Renal cortical epithelial cell (primary cell): Measurements from ENCODE around the gene NOB1. TPM values are rescaled to one million over a fixed set of nuclear protein-coding genes. Genes with fewer than 3 reads are reported as not detected.
"Not testable (repeated sequence)": the region's sequence is repeated elsewhere in the genome, so short reads cannot be mapped to it uniquely, and the experiment has no call there.

Experiments
- DNase-seq: peaks from one replicate; pipeline ENCODE4 v3.0.0-alpha.2; 2011; ENCODE audit warnings: low read depth
- total RNA-seq: library from RNA; depleted of rRNA; stranded (reverse); fragments of >200 nt; gene quantifications from 2 replicates; pipeline ENCODE4 v1.2.3, GENCODE V29; 2014

NOB1 gene
- 9.9 and 23.4 TPM in 2 replicates for total RNA-seq

GRCh38 chr16:69754469-69755310 lies at the start of gene NOB1:
Gene NOB1 (minus strand): TSS chr16:69754926. CDS start chr16:69754910, 16 bp downstream.
- DNase-seq, result peak; percentile 94

GRCh38 chr16:69804297-69804696 lies 49.6 kb upstream of the NOB1 start:
- no peak for DNase-seq

GRCh38 chr16:69799611-69800031 lies 44.9 kb upstream of the NOB1 start:
- no peak for DNase-seq

GRCh38 chr16:69798466-69798865 lies 43.7 kb upstream of the NOB1 start:
- no peak for DNase-seq

- DNase-seq, result peak; percentile 73
Measured at GRCh38 chr16:69796285-69797118, 41.8 kb upstream of the NOB1 start.

GRCh38 chr16:69794486-69794885 lies 39.8 kb upstream of the NOB1 start:
- DNase-seq, result no peak

GRCh38 chr16:69793526-69793925 lies 38.8 kb upstream of the NOB1 start:
- DNase-seq, result no peak

- DNase-seq, result not testable (repeated sequence)
Measured at GRCh38 chr16:69791391-69791847, 36.7 kb upstream of the NOB1 start.

GRCh38 chr16:69787883-69788282 lies 33.2 kb upstream of the NOB1 start:
- DNase-seq, result no peak

- DNase-seq, result no peak
Measured at GRCh38 chr16:69784586-69784985, 29.9 kb upstream of the NOB1 start.

GRCh38 chr16:69781118-69781517 lies 26.4 kb upstream of the NOB1 start:
- no peak for DNase-seq

GRCh38 chr16:69779724-69780123 lies 25.0 kb upstream of the NOB1 start:
- DNase-seq, result no peak

- no peak for DNase-seq
Measured at GRCh38 chr16:69775563-69775962, 20.8 kb upstream of the NOB1 start.

- no peak for DNase-seq
Measured at GRCh38 chr16:69773260-69773947, 18.7 kb upstream of the NOB1 start.

GRCh38 chr16:69771651-69771967 lies 16.9 kb upstream of the NOB1 start:
- no peak for DNase-seq

- DNase-seq, result no peak
Measured at GRCh38 chr16:69769404-69769803, 14.7 kb upstream of the NOB1 start.

- DNase-seq, result no peak
Measured at GRCh38 chr16:69768666-69769065, 13.9 kb upstream of the NOB1 start.

GRCh38 chr16:69767459-69768229 lies 12.9 kb upstream of the NOB1 start:
- DNase-seq, result no peak

- no peak for DNase-seq
Measured at GRCh38 chr16:69763599-69763942, 8.8 kb upstream of the NOB1 start.

- peak; percentile 66 for DNase-seq
Measured at GRCh38 chr16:69762814-69763598, 8.3 kb upstream of the NOB1 start.
